ENCODE data around the gene WDR82.

DNA sequence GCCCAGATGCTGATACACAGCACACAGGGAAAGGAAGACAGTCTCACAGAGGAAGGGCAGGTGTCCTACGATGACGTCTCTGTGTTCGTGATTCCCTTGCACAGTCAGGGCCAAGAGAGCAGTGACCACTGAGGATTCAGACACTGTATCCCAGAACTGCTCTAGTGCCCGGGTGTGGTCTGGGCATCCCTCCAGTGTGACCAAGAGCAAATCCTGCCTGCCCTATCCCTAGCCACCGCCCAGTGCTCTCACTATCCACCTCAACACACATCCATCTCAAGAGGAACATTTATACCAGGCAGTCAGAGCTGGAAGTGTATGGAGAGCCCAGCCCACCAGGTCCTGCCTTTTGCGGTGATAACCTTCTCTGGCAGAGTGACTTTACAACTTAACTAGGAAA lies 28.8 kb downstream of the WDR82 start:
- TF ChIP-seq, protein P1, sequence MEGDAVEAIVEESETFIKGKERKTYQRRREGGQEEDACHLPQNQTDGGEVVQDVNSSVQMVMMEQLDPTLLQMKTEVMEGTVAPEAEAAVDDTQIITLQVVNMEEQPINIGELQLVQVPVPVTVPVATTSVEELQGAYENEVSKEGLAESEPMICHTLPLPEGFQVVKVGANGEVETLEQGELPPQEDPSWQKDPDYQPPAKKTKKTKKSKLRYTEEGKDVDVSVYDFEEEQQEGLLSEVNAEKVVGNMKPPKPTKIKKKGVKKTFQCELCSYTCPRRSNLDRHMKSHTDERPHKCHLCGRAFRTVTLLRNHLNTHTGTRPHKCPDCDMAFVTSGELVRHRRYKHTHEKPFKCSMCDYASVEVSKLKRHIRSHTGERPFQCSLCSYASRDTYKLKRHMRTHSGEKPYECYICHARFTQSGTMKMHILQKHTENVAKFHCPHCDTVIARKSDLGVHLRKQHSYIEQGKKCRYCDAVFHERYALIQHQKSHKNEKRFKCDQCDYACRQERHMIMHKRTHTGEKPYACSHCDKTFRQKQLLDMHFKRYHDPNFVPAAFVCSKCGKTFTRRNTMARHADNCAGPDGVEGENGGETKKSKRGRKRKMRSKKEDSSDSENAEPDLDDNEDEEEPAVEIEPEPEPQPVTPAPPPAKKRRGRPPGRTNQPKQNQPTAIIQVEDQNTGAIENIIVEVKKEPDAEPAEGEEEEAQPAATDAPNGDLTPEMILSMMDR (IDR thresholded peaks at IDR 0.05; ENCODE audit: low read depth, low read length) = no peak
- no peak for TF ChIP-seq POLR2A (IDR thresholded peaks at IDR 0.05; ENCODE audit: extremely low read depth, insufficient read length)
- TF ChIP-seq, protein P2, sequence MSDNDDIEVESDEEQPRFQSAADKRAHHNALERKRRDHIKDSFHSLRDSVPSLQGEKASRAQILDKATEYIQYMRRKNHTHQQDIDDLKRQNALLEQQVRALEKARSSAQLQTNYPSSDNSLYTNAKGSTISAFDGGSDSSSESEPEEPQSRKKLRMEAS (IDR thresholded peaks at IDR 0.05; ENCODE audit: low read depth, low read length) = no peak
